HepG2 (cell line): ENCODE measurements around the gene DLEC1. TPM values are rescaled to one million over a fixed set of nuclear protein-coding genes. Genes with fewer than 3 reads are reported as not detected.

Experiments used
- ADNP ChIP-seq: sonication (generic); formaldehyde crosslinking; IDR thresholded peaks from 2 replicates; pipeline ENCODE4 v1.4.0; 2020; ENCODE audit warnings: missing genetic modification reagents
- AGO1 ChIP-seq: fragments of 200-400 bp; formaldehyde crosslinking; IDR thresholded peaks from 2 replicates; pipeline ENCODE4 v1.6.1; 2017; ENCODE audit warnings: mild to moderate bottlenecking, low read depth, low read length, moderate library complexity; ENCODE audit not compliant: poor library complexity, severe bottlenecking
- ARID2 ChIP-seq: sonication (generic); formaldehyde crosslinking; IDR thresholded peaks from 2 replicates; pipeline ENCODE4 v1.8.1; 2022; ENCODE audit warnings: mild to moderate bottlenecking, missing genetic modification reagents, borderline replicate concordance
- CCDC6 ChIP-seq: sonication (generic); formaldehyde crosslinking; IDR thresholded peaks from 2 replicates; pipeline ENCODE4 v1.8.1; 2022; ENCODE audit warnings: mild to moderate bottlenecking, missing genetic modification reagents, moderate library complexity
- CEBPB ChIP-seq: IDR thresholded peaks from 2 replicates; pipeline ENCODE4 v1.6.1; 2011; ENCODE audit warnings: low read depth, low read length, improper control_type of control experiment, borderline replicate concordance
- CHD4 ChIP-seq: fragments of 200-600 bp; sonication (generic); IDR thresholded peaks from 2 replicates; pipeline ENCODE4 v1.7.0; 2017; ENCODE audit warnings: mild to moderate bottlenecking, low read length, borderline replicate concordance
- EZH2 ChIP-seq: conservative IDR thresholded peaks from 2 replicates; pipeline ENCODE4 v1.6.1; 2012; ENCODE audit warnings: mild to moderate bottlenecking, low read depth, low read length, moderate library complexity
- GLI4 ChIP-seq: sonication (generic); formaldehyde crosslinking; IDR thresholded peaks from 2 replicates; pipeline ENCODE4 v1.5.1; 2020; ENCODE audit warnings: missing genetic modification reagents, mild to moderate bottlenecking, moderate library complexity, borderline replicate concordance
- HNRNPLL ChIP-seq: fragments of 200-400 bp; formaldehyde crosslinking; IDR thresholded peaks from 2 replicates; pipeline ENCODE4 v1.6.1; 2017; ENCODE audit warnings: mild to moderate bottlenecking, low read depth, low read length; ENCODE audit not compliant: poor library complexity, severe bottlenecking
- JUND ChIP-seq: sonication (generic); formaldehyde crosslinking; IDR thresholded peaks from 2 replicates; pipeline ENCODE4 v1.8.0; 2022; ENCODE audit warnings: mild to moderate bottlenecking, missing genetic modification reagents
- KLF12 ChIP-seq: sonication (generic); formaldehyde crosslinking; IDR thresholded peaks from 2 replicates; pipeline ENCODE4 v1.4.0; 2020; ENCODE audit warnings: missing genetic modification reagents, borderline replicate concordance
- MATR3 ChIP-seq: sonication (generic); formaldehyde crosslinking; IDR thresholded peaks from 2 replicates; pipeline ENCODE4 v1.4.0; 2020; ENCODE audit warnings: missing genetic modification reagents
- NRL ChIP-seq: sonication (generic); formaldehyde crosslinking; IDR thresholded peaks from 2 replicates; pipeline ENCODE4 v1.5.0; 2020; ENCODE audit warnings: missing genetic modification reagents, mild to moderate bottlenecking, moderate library complexity, borderline replicate concordance
- PAF1 ChIP-seq: IDR thresholded peaks from 2 replicates; pipeline ENCODE4 v1.6.1; 2016; ENCODE audit warnings: missing genetic modification reagents, missing compliant biosample characterization
- PLSCR1 ChIP-seq: sonication (generic); formaldehyde crosslinking; IDR thresholded peaks from 2 replicates; pipeline ENCODE4 v1.5.0; 2020; ENCODE audit warnings: missing genetic modification reagents, mild to moderate bottlenecking, borderline replicate concordance
- POLR2A ChIP-seq, 2 experiments: IDR thresholded peaks; 2 replicates each; pipeline ENCODE4 v1.6.1; 2011; ENCODE audit warnings: low read depth in 2 of 2, low read length in 2 of 2, mild to moderate bottlenecking in 1 of 2, moderate library complexity in 1 of 2; ENCODE audit not compliant: insufficient read depth in 1 of 2
- REL ChIP-seq: sonication (generic); formaldehyde crosslinking; conservative IDR thresholded peaks from 2 replicates; pipeline ENCODE4 v1.8.0; 2022; ENCODE audit warnings: mild to moderate bottlenecking, missing genetic modification reagents, moderate library complexity
- REXO4 ChIP-seq: sonication (generic); formaldehyde crosslinking; IDR thresholded peaks from 2 replicates; pipeline ENCODE4 v1.8.0; 2022; ENCODE audit warnings: missing genetic modification reagents, mild to moderate bottlenecking, borderline replicate concordance
- RXRA ChIP-seq: sonication (generic); formaldehyde crosslinking; IDR thresholded peaks from 2 replicates; pipeline ENCODE4 v1.5.1; 2020; ENCODE audit warnings: missing genetic modification reagents
- SMARCE1 ChIP-seq: fragments of 450-650 bp; IDR thresholded peaks from 2 replicates; pipeline ENCODE4 v1.6.1; 2017; ENCODE audit warnings: borderline replicate concordance
- TFDP1 ChIP-seq: IDR thresholded peaks from 2 replicates; pipeline ENCODE4 v1.6.1; 2016; ENCODE audit warnings: missing compliant biosample characterization, missing genetic modification reagents, borderline replicate concordance
- U2AF2 ChIP-seq: fragments of 200-400 bp; formaldehyde crosslinking; IDR thresholded peaks from 2 replicates; pipeline ENCODE4 v1.6.1; 2017; ENCODE audit warnings: low read depth, mild to moderate bottlenecking, low read length
- ZBTB7A ChIP-seq: sonication (generic); formaldehyde crosslinking; IDR thresholded peaks from 2 replicates; pipeline ENCODE4 v1.8.0; 2022; ENCODE audit warnings: mild to moderate bottlenecking, missing genetic modification reagents
- ZNF136 ChIP-seq: sonication (generic); formaldehyde crosslinking; IDR thresholded peaks from 2 replicates; pipeline ENCODE4 v1.8.1; 2022; ENCODE audit warnings: low read depth, mild to moderate bottlenecking, moderate library complexity, missing genetic modification reagents
- ZNF180 ChIP-seq: sonication (generic); formaldehyde crosslinking; IDR thresholded peaks from 2 replicates; pipeline ENCODE4 v1.4.0; 2020; ENCODE audit warnings: low read depth, missing genetic modification reagents, borderline replicate concordance
- ZNF263 ChIP-seq: sonication (generic); formaldehyde crosslinking; IDR thresholded peaks from 2 replicates; pipeline ENCODE4 v1.4.0; 2020; ENCODE audit warnings: missing genetic modification reagents
- ZNF34 ChIP-seq: sonication (generic); formaldehyde crosslinking; IDR thresholded peaks from 2 replicates; pipeline ENCODE4 v1.4.0; 2020; ENCODE audit warnings: mild to moderate bottlenecking, missing genetic modification reagents, borderline replicate concordance
- ZNF7 ChIP-seq: IDR thresholded peaks from 2 replicates; pipeline ENCODE4 v1.6.1; 2016; ENCODE audit warnings: missing biosample characterization, missing genetic modification reagents
- polyA plus RNA-seq, 8 experiments: library from polyadenylated mRNA; depleted of rRNA in 3 of 8; stranded (reverse) in 7 of 8; unstranded in 1 of 8; fragments of >200 nt; fragmentation: Illumina TruSeq in 4 of 8; extraction: Trizol in 4 of 8; gene quantifications; 2 replicates each; pipeline versions ENCODE4 v1.2.1 to v1.2.3, GENCODE V29; 2011 to 2016; ENCODE audit warnings: low read depth in 4 of 8, missing spikeins in 1 of 8, mixed read lengths in 1 of 8; ENCODE audit not compliant: insufficient read depth in 1 of 8
- total RNA-seq, 5 experiments: library from RNA; depleted of rRNA; stranded (reverse); fragments of >200 nt; fragmentation: Illumina TruSeq; extraction: Trizol; gene quantifications; 2 replicates each; pipeline ENCODE4 v1.2.3, GENCODE V29; 2016; ENCODE audit warnings: low read depth in 1 of 5
- TF ChIP-seq, protein P1 (sequence below): sonication (generic); formaldehyde crosslinking; IDR thresholded peaks from 2 replicates; pipeline ENCODE4 v1.4.0; 2020; ENCODE audit warnings: mild to moderate bottlenecking, low read depth, missing genetic modification reagents

The DLEC1 gene
- total and polyA plus RNA-seq, 2 of the 13 experiments (the other 11 are each of a cell fraction or from before 2014, with no cell fraction given) = 0.09 TPM; not detected in 1

- TF ChIP-seq ZNF34 (no peak), ZNF7 (no peak), HNRNPLL (no peak), ZNF263 (CRISPR knock-in tag) (peak; percentile 71; the same call in 1 of the 2 replicates), SMARCE1 (no peak), U2AF2 (no peak), CHD4 (peak; percentile 63; the same call in 1 of the 2 replicates), ZBTB7A (no peak), REL (no peak), PLSCR1 (CRISPR knock-in tag) (no peak; the same call in 1 of the 2 replicates), KLF12 (no peak), AGO1 (no peak), NRL (CRISPR knock-in tag) (no peak), EZH2 (no peak), POLR2A (IDR thresholded peaks at IDR 0.05; ENCODE audit: insufficient read depth in 1 of 2, low read depth in 2 of 2, low read length in 2 of 2) (no peak), REXO4 (CRISPR knock-in tag) (no peak), RXRA (CRISPR knock-in tag) (no peak; the same call in 1 of the 2 replicates), MATR3 (CRISPR knock-in tag) (no peak), ZNF180 (CRISPR knock-in tag) (no peak), ZNF136 (CRISPR knock-in tag) (peak; percentile 57; the same call in 1 of the 2 replicates), TFDP1 (peak; percentile 38), ADNP (CRISPR knock-in tag) (0 out of 2 replicates have a peak, but pooled peaks have one; percentile 51), CEBPB (no peak), ARID2 (CRISPR knock-in tag) (no peak), JUND (CRISPR knock-in tag) (0 out of 2 replicates have a peak, but pooled peaks have one; percentile 30), GLI4 (CRISPR knock-in tag) (no peak), CCDC6 (CRISPR knock-in tag) (no peak), PAF1 (CRISPR knock-in tag) (no peak)
- TF ChIP-seq, protein P1, sequence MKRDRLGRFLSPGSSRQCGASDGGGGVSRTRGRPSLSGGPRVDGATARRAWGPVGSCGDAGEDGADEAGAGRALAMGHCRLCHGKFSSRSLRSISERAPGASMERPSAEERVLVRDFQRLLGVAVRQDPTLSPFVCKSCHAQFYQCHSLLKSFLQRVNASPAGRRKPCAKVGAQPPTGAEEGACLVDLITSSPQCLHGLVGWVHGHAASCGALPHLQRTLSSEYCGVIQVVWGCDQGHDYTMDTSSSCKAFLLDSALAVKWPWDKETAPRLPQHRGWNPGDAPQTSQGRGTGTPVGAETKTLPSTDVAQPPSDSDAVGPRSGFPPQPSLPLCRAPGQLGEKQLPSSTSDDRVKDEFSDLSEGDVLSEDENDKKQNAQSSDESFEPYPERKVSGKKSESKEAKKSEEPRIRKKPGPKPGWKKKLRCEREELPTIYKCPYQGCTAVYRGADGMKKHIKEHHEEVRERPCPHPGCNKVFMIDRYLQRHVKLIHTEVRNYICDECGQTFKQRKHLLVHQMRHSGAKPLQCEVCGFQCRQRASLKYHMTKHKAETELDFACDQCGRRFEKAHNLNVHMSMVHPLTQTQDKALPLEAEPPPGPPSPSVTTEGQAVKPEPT (CRISPR knock-in tag) = no peak
These were observed 34.5 kb upstream of the DLEC1 start (continued) for GRCh38 chr3:38004415-38005075.
